BE2C (cell line): Measurements from ENCODE around the gene ATP8B1.
"Not testable (repeated sequence)": the region's sequence is repeated elsewhere in the genome, so short reads cannot be mapped to it uniquely, and the experiment has no call there.

Experiments
- DNase-seq: peaks from one replicate; pipeline ENCODE4 v3.0.0-alpha.2; 2020
- H3K27me3 ChIP-seq: fragments of 250-450 bp; sonication (Bioruptor Pico); 2 replicates; pipeline ENCODE4 v1.5.1; 2020; ENCODE audit warnings: mild to moderate bottlenecking
- H3K36me3 ChIP-seq: fragments of 250-450 bp; sonication (Bioruptor Pico); 2 replicates; pipeline ENCODE4 v1.5.1; 2020; ENCODE audit warnings: mild to moderate bottlenecking
- H3K4me1 ChIP-seq: fragments of 250-450 bp; sonication (Bioruptor Pico); 2 replicates; pipeline ENCODE4 v1.5.1; 2020
- H3K4me3 ChIP-seq: 2 replicates; pipeline ENCODE4 v1.5.1; 2011; ENCODE audit warnings: low read depth, low read length
- H3K9me3 ChIP-seq: fragments of 250-450 bp; sonication (Bioruptor Pico); 2 replicates; pipeline ENCODE4 v1.5.1; 2020
- TF ChIP-seq, protein P1 (sequence below): IDR thresholded peaks from 2 replicates; pipeline ENCODE4 v1.5.1; 2012; ENCODE audit warnings: mild to moderate bottlenecking, low read depth, low read length

Gene ATP8B1

DNA sequence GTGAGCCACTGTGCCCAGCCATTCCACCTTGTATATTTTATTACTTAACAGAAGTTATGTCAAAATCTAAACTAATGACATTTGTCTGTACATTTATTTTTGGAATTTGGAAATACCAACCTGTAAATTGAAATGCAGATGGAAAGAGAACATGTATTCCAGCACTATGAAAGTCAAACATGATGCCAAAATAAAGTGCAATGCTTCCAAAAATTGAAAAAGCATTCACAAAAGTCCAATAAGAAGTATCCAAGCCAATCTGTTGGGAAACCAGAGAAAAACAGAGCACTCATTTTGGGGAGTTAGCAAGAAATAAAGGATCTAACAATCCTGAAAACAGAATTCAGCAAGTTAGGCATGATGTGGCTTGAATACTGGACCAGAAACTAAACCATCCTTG, 151.2 kb downstream of the ATP8B1 start:
- H3K9me3 ChIP-seq = no peaks in the 10 kb centered on the region
- TF ChIP-seq, protein P1, sequence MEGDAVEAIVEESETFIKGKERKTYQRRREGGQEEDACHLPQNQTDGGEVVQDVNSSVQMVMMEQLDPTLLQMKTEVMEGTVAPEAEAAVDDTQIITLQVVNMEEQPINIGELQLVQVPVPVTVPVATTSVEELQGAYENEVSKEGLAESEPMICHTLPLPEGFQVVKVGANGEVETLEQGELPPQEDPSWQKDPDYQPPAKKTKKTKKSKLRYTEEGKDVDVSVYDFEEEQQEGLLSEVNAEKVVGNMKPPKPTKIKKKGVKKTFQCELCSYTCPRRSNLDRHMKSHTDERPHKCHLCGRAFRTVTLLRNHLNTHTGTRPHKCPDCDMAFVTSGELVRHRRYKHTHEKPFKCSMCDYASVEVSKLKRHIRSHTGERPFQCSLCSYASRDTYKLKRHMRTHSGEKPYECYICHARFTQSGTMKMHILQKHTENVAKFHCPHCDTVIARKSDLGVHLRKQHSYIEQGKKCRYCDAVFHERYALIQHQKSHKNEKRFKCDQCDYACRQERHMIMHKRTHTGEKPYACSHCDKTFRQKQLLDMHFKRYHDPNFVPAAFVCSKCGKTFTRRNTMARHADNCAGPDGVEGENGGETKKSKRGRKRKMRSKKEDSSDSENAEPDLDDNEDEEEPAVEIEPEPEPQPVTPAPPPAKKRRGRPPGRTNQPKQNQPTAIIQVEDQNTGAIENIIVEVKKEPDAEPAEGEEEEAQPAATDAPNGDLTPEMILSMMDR = no peak
- H3K4me3 ChIP-seq = no peak overlapping the region
- no peaks in the 10 kb centered on the region for H3K36me3 ChIP-seq
- no peaks in the 10 kb centered on the region for H3K4me1 ChIP-seq
- H3K27me3 ChIP-seq = no peaks in the 10 kb centered on the region
- no peak for DNase-seq

DNA sequence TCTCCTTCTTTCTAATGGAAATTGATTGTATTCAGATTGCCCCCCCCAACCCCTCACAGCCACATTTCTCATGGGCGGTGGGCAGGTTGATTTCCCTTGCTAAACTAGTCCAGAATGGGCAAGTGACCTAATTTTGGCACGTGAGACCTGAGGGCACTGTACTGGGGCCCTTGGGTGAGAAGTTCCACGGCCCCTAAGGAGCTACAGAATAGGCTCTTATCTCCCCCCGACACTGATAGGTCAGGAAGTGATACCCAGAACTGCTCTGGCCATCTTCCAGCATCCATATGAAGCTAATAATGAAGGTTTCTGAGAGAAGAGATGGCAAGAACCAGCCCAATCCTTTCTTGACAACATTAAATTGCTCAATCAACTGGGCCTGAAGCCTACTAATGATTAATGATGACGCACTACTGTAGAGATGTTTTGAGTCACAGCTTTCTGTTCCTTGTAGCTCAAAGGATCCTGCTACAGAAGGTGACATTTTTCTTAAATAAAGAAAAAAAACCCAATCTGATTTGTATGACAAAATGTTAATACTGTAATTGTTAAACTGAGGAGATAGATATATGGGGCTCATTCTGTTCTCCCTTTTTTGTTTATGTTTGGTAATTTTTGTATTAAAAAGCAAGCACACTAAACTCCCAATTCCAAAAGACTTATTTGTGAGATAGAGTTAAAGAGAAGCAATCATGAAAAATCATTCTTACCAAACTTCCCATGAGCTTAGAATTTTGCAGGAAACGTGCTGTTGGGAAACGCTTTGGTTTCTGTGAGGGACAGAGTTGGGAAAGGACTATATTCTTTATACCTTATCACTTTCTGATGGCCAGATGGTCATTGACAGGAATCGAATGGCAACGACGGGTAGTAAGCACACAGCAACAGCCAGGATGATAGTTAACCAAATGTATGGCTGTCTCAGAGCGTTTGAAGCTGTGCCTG, 153.3 kb downstream of the ATP8B1 start:
- TF ChIP-seq, protein P1 = no peak
- Histone ChIP-seq H3K36me3 (no peaks in the 10 kb centered on the region), H3K4me1 (no peaks in the 10 kb centered on the region), H3K9me3 (no peaks in the 10 kb centered on the region), H3K4me3 (no peak overlapping the region), H3K27me3 (no peaks in the 10 kb centered on the region)
- no peak for DNase-seq

DNA sequence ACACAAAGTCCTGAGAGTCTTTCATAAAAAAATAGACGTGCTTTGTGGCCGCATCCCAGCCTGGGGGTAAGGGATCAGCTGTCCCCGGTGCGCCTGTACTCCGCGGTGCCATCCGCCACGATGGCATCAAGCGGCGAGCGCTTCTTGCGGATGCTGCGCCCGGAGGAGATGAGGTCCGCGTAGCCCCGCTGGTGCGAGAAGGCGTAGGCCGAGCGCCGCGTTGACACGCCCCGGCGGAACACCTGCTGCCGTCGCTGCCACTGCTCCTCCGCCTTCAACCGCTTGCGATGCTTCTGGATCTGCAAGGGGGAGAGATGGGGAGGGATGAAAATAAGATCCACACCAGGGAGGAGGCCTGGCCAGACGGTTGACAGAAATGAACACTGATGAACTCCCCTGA, 154.7 kb downstream of the ATP8B1 start:
- Histone ChIP-seq H3K4me3 (no peak overlapping the region), H3K9me3 (no peaks in the 10 kb centered on the region), H3K36me3 (no peaks in the 10 kb centered on the region), H3K4me1 (no peaks in the 10 kb centered on the region), H3K27me3 (no peaks in the 10 kb centered on the region)
- DNase-seq = no peak
- TF ChIP-seq, protein P1 = no peak

DNA sequence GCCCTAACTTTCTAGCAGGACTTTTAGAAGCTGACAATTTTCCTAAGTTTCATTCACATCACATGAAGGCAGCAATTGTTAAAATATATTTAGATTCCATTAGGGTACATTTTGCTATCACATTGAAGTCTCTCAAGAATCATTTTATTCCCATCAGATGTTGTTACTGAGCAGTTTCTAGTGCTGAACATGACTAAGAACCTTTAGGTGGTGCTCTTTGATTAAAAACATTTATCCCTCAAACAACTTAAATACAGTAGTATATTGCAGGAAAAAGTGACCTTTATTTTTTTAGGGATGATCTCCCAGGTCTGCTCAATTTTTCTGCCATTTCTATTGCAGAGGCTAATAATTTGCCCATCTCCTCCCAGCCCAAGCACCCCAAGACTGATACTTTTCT, 158.6 kb downstream of the ATP8B1 start:
- Histone ChIP-seq H3K4me3 (no peak overlapping the region), H3K36me3 (no peaks in the 10 kb centered on the region), H3K9me3 (no peaks in the 10 kb centered on the region), H3K27me3 (no peaks in the 10 kb centered on the region), H3K4me1 (no peaks in the 10 kb centered on the region)
- TF ChIP-seq, protein P1 = no peak
- DNase-seq = no peak

DNA sequence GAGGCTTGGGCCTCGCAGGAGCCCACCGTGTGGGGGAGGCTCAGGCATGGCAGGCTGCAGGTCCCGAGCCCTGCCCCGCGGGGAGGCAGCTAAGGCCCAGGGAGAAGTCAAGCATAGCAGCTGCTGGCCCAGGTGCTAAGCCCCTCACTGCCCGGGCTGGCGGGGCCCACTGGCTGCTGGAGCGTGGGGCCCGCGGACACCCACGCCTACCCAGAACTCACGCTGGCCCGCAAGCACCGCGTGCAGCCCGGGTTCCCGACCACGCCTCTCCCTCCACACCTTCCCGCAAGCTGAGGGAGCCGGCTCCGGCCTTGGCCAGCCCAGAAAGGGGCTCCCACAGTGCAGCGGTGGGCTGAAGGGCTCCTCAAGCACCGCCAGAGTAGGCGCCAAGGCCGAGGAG, 159.4 kb downstream of the ATP8B1 start:
- not testable (repeated sequence) for H3K27me3 ChIP-seq, H3K36me3 ChIP-seq, H3K9me3 ChIP-seq, H3K4me1 ChIP-seq, H3K4me3 ChIP-seq, DNase-seq

DNA sequence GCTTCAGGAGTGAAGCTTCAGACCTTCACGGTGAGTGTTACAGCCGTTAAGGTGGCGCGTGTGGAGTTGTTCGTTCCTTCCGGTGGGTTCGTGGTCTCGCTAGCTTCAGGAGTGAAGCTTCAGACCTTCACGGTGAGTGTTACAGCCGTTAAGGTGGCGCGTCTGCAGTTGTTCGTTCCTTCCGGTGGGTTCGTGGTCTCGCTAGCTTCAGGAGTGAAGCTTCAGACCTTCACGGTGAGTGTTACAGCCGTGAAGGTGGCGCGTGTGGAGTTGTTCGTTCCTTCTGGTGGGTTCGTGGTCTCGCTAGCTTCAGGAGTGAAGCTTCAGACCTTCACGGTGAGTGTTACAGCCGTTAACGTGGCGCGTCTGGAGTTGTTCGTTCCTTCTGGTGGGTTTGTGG, 160.7 kb downstream of the ATP8B1 start:
- not testable (repeated sequence) for DNase-seq, H3K9me3 ChIP-seq, H3K27me3 ChIP-seq, H3K36me3 ChIP-seq, H3K4me1 ChIP-seq, H3K4me3 ChIP-seq

DNA sequence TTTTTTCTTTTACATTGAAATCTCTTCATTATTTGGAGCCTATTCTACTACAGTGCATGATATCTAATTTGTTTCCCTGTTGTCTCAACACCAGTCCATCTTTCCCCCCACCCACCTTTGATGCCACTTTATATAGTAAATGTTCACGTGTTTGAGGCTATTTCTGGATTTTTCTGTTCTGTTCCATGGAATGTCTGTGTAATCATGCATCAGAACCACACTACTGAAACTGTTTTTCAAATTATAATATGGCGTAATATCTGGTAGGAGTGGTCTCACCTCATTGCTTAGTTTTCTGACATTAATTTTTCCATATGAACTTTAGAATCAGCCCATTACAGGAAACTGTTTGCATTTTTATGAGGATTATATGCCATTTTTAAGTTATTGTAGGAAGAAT, 162.4 kb downstream of the ATP8B1 start:
- H3K36me3 ChIP-seq = no peaks in the 10 kb centered on the region
- no peak for DNase-seq
- no peaks in the 10 kb centered on the region for H3K9me3 ChIP-seq
- H3K27me3 ChIP-seq = no peaks in the 10 kb centered on the region
- TF ChIP-seq, protein P1 = no peak
- no peaks in the 10 kb centered on the region for H3K4me1 ChIP-seq
- H3K4me3 ChIP-seq = no peak overlapping the region
